ENCODE data around the gene IGSF22.

IGSF22 gene

GRCh38 chr11:18707811-18708340 lies 18.1 kb downstream of the IGSF22 start:
- DNase-seq (ENCODE audit: low read depth) = no peak
- TF ChIP-seq CTCF (IDR thresholded peaks at IDR 0.05; ENCODE audit: low read depth, low read length, missing control alignments) = no peak
- no peak overlapping the region for H3K4me3 ChIP-seq (ENCODE audit: low read depth, low read length)

- peak overlapping the region; percentile 45 for H3K4me3 ChIP-seq (ENCODE audit: low read depth, low read length)
- no peak for TF ChIP-seq CTCF (IDR thresholded peaks at IDR 0.05; ENCODE audit: low read depth, low read length, missing control alignments)
- DNase-seq (ENCODE audit: low read depth) = peak; percentile 21
Observed at GRCh38 chr11:18706330-18707243, 19.4 kb downstream of the IGSF22 start.

- no peak for TF ChIP-seq CTCF (IDR thresholded peaks at IDR 0.05; ENCODE audit: low read depth, low read length, missing control alignments)
- DNase-seq (ENCODE audit: low read depth) = no peak
- peak overlapping the region; percentile 14; the same call in 1 of the 2 replicates for H3K4me3 ChIP-seq (ENCODE audit: low read depth, low read length)
Observed at GRCh38 chr11:18705651-18706281, 20.2 kb downstream of the IGSF22 start.

- TF ChIP-seq CTCF (IDR thresholded peaks at IDR 0.05; ENCODE audit: low read depth, low read length, missing control alignments) = no peak
- DNase-seq (ENCODE audit: low read depth) = no peak
- no peak overlapping the region for H3K4me3 ChIP-seq (ENCODE audit: low read depth, low read length)
Observed at GRCh38 chr11:18704698-18705097, 21.3 kb downstream of the IGSF22 start.

GRCh38 chr11:18704045-18704645 lies 21.8 kb downstream of the IGSF22 start:
- no peak for TF ChIP-seq CTCF (IDR thresholded peaks at IDR 0.05; ENCODE audit: low read depth, low read length, missing control alignments)
- no peak overlapping the region for H3K4me3 ChIP-seq (ENCODE audit: low read depth, low read length)
- DNase-seq (ENCODE audit: low read depth) = no peak

- no peak overlapping the region for H3K4me3 ChIP-seq (ENCODE audit: low read depth, low read length)
- no peak for TF ChIP-seq CTCF (IDR thresholded peaks at IDR 0.05; ENCODE audit: low read depth, low read length, missing control alignments)
- no peak for DNase-seq (ENCODE audit: low read depth)
Observed at GRCh38 chr11:18703001-18703763, 22.8 kb downstream of the IGSF22 start.

All from GM12864 (cell line).